OCI-LY1 (cell line): ENCODE data around the gene GSG1L.

Source experiments
- H2AFZ ChIP-seq: fragments of 200-600 bp; sonication (generic), shearing (Covaris generic); 2 replicates; pipeline ENCODE4 v1.6.0; 2014; ENCODE audit warnings: antibody characterized with exemption, mild to moderate bottlenecking, low read length
- H3F3A ChIP-seq: fragments of 200-600 bp; sonication (generic), shearing (Covaris generic); 2 replicates; pipeline ENCODE4 v1.6.0; 2014; ENCODE audit warnings: mild to moderate bottlenecking, antibody characterized with exemption, low read length, moderate library complexity; ENCODE audit not compliant: insufficient read depth
- H3K27ac ChIP-seq: fragments of 200-600 bp; sonication (generic); 2 replicates; pipeline ENCODE4 v1.5.1; 2014; ENCODE audit warnings: low read length, mixed run types, mild to moderate bottlenecking, low read depth; ENCODE audit not compliant: poor library complexity, severe bottlenecking
- H3K27me3 ChIP-seq: fragments of 200-600 bp; sonication (generic); 2 replicates; pipeline ENCODE4 v1.6.0; 2014; ENCODE audit warnings: antibody characterized with exemption, mild to moderate bottlenecking, low read length, moderate library complexity; ENCODE audit not compliant: insufficient read depth
- H3K36me3 ChIP-seq: fragments of 200-600 bp; sonication (generic); 2 replicates; pipeline ENCODE4 v1.6.1; 2014; ENCODE audit warnings: mild to moderate bottlenecking, antibody characterized with exemption, low read length, moderate library complexity, mixed read lengths; ENCODE audit not compliant: insufficient read depth
- H3K4me1 ChIP-seq: fragments of 200-600 bp; sonication (generic); 2 replicates; pipeline ENCODE4 v1.5.1; 2014; ENCODE audit warnings: mild to moderate bottlenecking, low read length, moderate library complexity; ENCODE audit not compliant: insufficient read depth, severe bottlenecking
- H3K4me2 ChIP-seq: fragments of 200-600 bp; sonication (generic), shearing (Covaris generic); 2 replicates; pipeline ENCODE4 v1.6.1; 2014; ENCODE audit warnings: low read length
- H3K4me3 ChIP-seq: fragments of 200-600 bp; sonication (generic); 2 replicates; pipeline ENCODE4 v1.5.1; 2014; ENCODE audit warnings: low read length, low read depth, mild to moderate bottlenecking, mixed read lengths; ENCODE audit not compliant: poor library complexity, severe bottlenecking
- H3K79me2 ChIP-seq: fragments of 200-600 bp; shearing (Covaris generic); 2 replicates; pipeline ENCODE4 v1.6.1; 2016; ENCODE audit warnings: mixed run types, low read length, mixed read lengths; ENCODE audit not compliant: insufficient read depth
- H3K9ac ChIP-seq: fragments of 200-600 bp; sonication (generic), shearing (Covaris generic); 2 replicates; pipeline ENCODE4 v1.6.1; 2014; ENCODE audit warnings: mild to moderate bottlenecking, low read length, mixed read lengths
- H3K9me2 ChIP-seq: fragments of 200-600 bp; sonication (generic), shearing (Covaris generic); 2 replicates; pipeline ENCODE4 v1.6.1; 2014; ENCODE audit warnings: low read depth, mild to moderate bottlenecking, low read length, mixed read lengths
- H3K9me3 ChIP-seq: fragments of 200-600 bp; shearing (Covaris generic); 2 replicates; pipeline ENCODE4 v1.6.1; 2014; ENCODE audit warnings: low read length, mixed read lengths
- H4K20me1 ChIP-seq: fragments of 200-600 bp; sonication (generic), shearing (Covaris generic); 2 replicates; pipeline ENCODE4 v1.6.0; 2016; ENCODE audit warnings: mild to moderate bottlenecking, low read length; ENCODE audit not compliant: insufficient read depth
- CTCF ChIP-seq: fragments of 200-600 bp; sonication (generic), shearing (Covaris generic); IDR thresholded peaks from 2 replicates; pipeline ENCODE4 v1.5.1; 2017; ENCODE audit warnings: mild to moderate bottlenecking, antibody characterized with exemption, low read length, moderate library complexity, mixed read lengths
- EZH2 ChIP-seq: fragments of 200-600 bp; sonication (generic), shearing (Covaris generic); IDR thresholded peaks from 2 replicates; pipeline ENCODE4 v1.8.0; 2017; ENCODE audit warnings: borderline replicate concordance, mixed run types, mild to moderate bottlenecking, antibody characterized with exemption, low read length, moderate library complexity, mixed read lengths

The GSG1L gene

GRCh38 chr16:27976990-27977389, 86.5 kb downstream of the GSG1L start:
- Histone ChIP-seq H3K4me1 (no peaks in the 10 kb centered on the region), H3K9me2 (no peaks in the 10 kb centered on the region), H3K4me3 (no peak overlapping the region), H3K27me3 (peaks cover 3% of the 10 kb centered on the region; the same call in 1 of the 2 replicates), H3K79me2 (no peaks in the 10 kb centered on the region), H3K9ac (no peak overlapping the region), H3F3A (no peaks in the 10 kb centered on the region), H3K9me3 (no peaks in the 10 kb centered on the region), H4K20me1 (no peaks in the 10 kb centered on the region), H3K36me3 (no peaks in the 10 kb centered on the region), H3K27ac (no peak overlapping the region), H2AFZ (no peak overlapping the region), H3K4me2 (no peak overlapping the region)
- TF ChIP-seq CTCF (no peak), EZH2 (no peak)

GRCh38 chr16:27974896-27975540, 88.5 kb downstream of the GSG1L start:
- Histone ChIP-seq H3K79me2 (no peaks in the 10 kb centered on the region), H3K9me3 (no peaks in the 10 kb centered on the region), H4K20me1 (no peaks in the 10 kb centered on the region), H3K4me2 (no peak overlapping the region), H3K27me3 (peaks cover 3% of the 10 kb centered on the region; the same call in 1 of the 2 replicates), H3K9me2 (no peaks in the 10 kb centered on the region), H3K9ac (no peak overlapping the region), H3K36me3 (no peaks in the 10 kb centered on the region), H3K27ac (no peak overlapping the region), H3F3A (no peaks in the 10 kb centered on the region), H3K4me3 (no peak overlapping the region), H3K4me1 (no peaks in the 10 kb centered on the region), H2AFZ (no peak overlapping the region)
- TF ChIP-seq CTCF (no peak), EZH2 (no peak)

GRCh38 chr16:27973678-27974077, 89.8 kb downstream of the GSG1L start:
- peaks cover 3% of the 10 kb centered on the region; the same call in 1 of the 2 replicates for H3K27me3 ChIP-seq
- no peaks in the 10 kb centered on the region for H4K20me1 ChIP-seq
- TF ChIP-seq CTCF (peak; percentile 31; the same call in 1 of the 2 replicates), EZH2 (no peak)
- no peak overlapping the region for H3K9ac ChIP-seq
- H3K4me1 ChIP-seq: no peaks in the 10 kb centered on the region
- H3K9me3 ChIP-seq: no peaks in the 10 kb centered on the region
- no peak overlapping the region for H3K4me2 ChIP-seq
- H2AFZ ChIP-seq: no peak overlapping the region
- no peaks in the 10 kb centered on the region for H3K9me2 ChIP-seq
- no peaks in the 10 kb centered on the region for H3K36me3 ChIP-seq
- H3K4me3 ChIP-seq: no peak overlapping the region
- no peaks in the 10 kb centered on the region for H3K79me2 ChIP-seq
- H3F3A ChIP-seq: no peaks in the 10 kb centered on the region
- no peak overlapping the region for H3K27ac ChIP-seq
